Effector memory CD4-positive, alpha-beta T cell (primary cell): ENCODE data around the gene NVL.

Experiments
- DNase-seq, 3 donors: peaks; one replicate each; pipeline ENCODE4 v3.0.0-alpha.2; 2020
- H3K27ac ChIP-seq: 2 replicates; pipeline ENCODE4 v1.7.0; 2013; ENCODE audit warnings: mild to moderate bottlenecking, low read length, moderate library complexity; ENCODE audit not compliant: insufficient read depth, poor library complexity, severe bottlenecking
- H3K27me3 ChIP-seq: replicated peaks from 2 replicates; pipeline ENCODE4 v1.7.0; 2013; ENCODE audit warnings: mild to moderate bottlenecking, low read length; ENCODE audit not compliant: insufficient read depth, control insufficient read depth, poor library complexity, severe bottlenecking
- H3K36me3 ChIP-seq: 2 replicates; pipeline ENCODE4 v1.7.0; 2013; ENCODE audit warnings: mild to moderate bottlenecking, low read length, moderate library complexity; ENCODE audit not compliant: control insufficient read depth, insufficient read depth
- H3K4me1 ChIP-seq: 2 replicates; pipeline ENCODE4 v1.7.0; 2013; ENCODE audit warnings: low read length, mild to moderate bottlenecking; ENCODE audit not compliant: control insufficient read depth, insufficient read depth, poor library complexity, severe bottlenecking
- H3K4me3 ChIP-seq: 2 replicates; pipeline ENCODE4 v1.7.0; 2013; ENCODE audit warnings: low read length, low read depth, mild to moderate bottlenecking; ENCODE audit not compliant: insufficient read depth, poor library complexity, severe bottlenecking
- H3K9me3 ChIP-seq: 2 replicates; pipeline ENCODE4 v1.7.0; 2013; ENCODE audit warnings: mild to moderate bottlenecking, low read length, moderate library complexity; ENCODE audit not compliant: control insufficient read depth

Gene NVL

DNA sequence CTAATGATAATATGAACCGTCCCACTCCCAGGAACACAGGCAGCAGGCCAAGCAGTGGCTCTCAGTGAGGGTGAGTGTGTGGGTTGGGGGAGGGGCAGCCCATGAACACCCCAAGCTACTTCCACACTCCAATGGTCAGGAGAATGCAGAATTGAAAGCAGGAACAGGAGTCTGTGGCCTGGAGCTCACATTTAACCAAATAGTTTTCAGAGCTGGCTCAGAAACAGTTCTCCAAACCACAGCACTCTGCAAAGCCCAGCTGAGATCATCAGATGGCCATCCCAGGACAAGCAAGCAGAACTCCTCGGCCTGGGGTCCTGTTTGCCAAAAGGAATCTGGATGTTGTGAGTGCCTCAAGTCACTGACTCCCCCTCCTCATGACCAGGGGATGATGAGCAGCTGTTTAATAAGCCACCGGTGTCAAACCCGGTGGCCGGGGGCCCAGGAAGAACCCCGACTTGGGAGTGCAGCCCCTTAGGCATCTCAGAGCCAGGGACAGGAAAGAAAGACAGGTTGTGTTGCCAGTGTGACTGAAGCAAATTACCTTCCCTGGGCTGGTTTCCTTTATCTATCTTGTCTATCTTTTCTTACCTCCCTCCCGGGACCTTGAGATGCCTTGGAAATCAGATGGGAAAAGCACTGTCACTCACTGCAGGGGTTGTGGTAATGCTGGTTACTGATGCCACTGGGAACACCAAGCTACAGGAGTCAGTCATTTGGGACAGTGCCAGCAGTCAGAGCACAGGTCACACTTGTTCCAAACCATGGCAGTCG is 126.5 kb downstream of the NVL start:
- no peaks in the 10 kb centered on the region for H3K27me3 ChIP-seq
- no peak overlapping the region for H3K4me3 ChIP-seq
- no peak for DNase-seq
- no peaks in the 10 kb centered on the region for H3K9me3 ChIP-seq
- no peaks in the 10 kb centered on the region for H3K36me3 ChIP-seq
- H3K27ac ChIP-seq: no peak overlapping the region
- no peaks in the 10 kb centered on the region for H3K4me1 ChIP-seq

- Histone ChIP-seq H3K27me3 (no peaks in the 10 kb centered on the region), H3K9me3 (no peaks in the 10 kb centered on the region), H3K4me1 (no peaks in the 10 kb centered on the region), H3K27ac (no peak overlapping the region), H3K36me3 (no peaks in the 10 kb centered on the region), H3K4me3 (no peak overlapping the region)
- DNase-seq: no peak
Measured at GRCh38 chr1:224201853-224202252, 128.1 kb downstream of the NVL start.

DNA sequence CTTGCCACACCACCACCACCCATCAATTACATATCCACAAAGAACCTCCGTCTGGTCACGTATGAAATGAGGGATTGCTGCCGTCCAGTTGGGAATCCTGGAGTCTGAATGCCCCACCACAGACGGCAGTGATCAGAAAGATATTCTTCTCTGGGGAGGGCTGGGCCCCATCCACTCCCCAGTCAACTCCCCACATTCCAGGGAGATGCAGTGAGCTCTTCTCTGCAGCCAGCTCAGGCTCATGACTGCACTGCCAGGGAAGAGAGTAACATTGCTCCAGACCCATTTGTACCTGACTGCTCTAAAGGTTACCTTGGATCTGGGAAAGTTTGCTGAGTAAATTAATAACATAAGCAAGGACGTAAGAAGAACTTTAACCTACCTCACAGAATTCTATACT is 128.6 kb downstream of the NVL start:
- no peak overlapping the region for H3K4me3 ChIP-seq
- no peaks in the 10 kb centered on the region for H3K9me3 ChIP-seq
- no peaks in the 10 kb centered on the region for H3K4me1 ChIP-seq
- H3K27ac ChIP-seq: no peak overlapping the region
- no peaks in the 10 kb centered on the region for H3K27me3 ChIP-seq
- H3K36me3 ChIP-seq: no peaks in the 10 kb centered on the region
- DNase-seq: no peak

- Histone ChIP-seq H3K36me3 (no peaks in the 10 kb centered on the region), H3K27me3 (no peaks in the 10 kb centered on the region), H3K9me3 (no peaks in the 10 kb centered on the region), H3K27ac (no peak overlapping the region), H3K4me3 (no peak overlapping the region), H3K4me1 (no peaks in the 10 kb centered on the region)
- no peak for DNase-seq
Measured at GRCh38 chr1:224199679-224200078, 130.3 kb downstream of the NVL start.

DNA sequence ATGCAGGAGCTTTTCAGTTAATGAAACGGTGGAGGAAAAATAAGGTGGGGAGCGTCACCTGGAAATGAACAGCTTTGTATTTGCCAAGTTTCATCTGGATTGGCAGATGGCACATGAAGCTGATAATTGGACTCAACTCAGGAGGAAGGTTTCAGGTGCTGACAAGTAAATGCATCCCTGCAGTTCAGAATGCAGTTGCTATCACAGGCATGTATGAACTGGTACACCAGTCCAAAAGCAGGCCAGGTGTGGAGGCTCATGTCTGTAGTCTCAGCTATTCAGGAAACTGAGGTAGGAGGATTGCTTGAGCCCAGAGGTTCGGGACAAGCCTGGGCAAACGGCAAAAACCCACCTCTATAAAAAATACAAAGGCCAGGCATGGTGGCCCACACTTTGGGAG is 131.4 kb downstream of the NVL start:
- Histone ChIP-seq H3K27ac (no peak overlapping the region), H3K36me3 (no peaks in the 10 kb centered on the region), H3K9me3 (no peaks in the 10 kb centered on the region), H3K4me3 (no peak overlapping the region), H3K4me1 (no peaks in the 10 kb centered on the region), H3K27me3 (no peaks in the 10 kb centered on the region)
- no peak for DNase-seq

DNA sequence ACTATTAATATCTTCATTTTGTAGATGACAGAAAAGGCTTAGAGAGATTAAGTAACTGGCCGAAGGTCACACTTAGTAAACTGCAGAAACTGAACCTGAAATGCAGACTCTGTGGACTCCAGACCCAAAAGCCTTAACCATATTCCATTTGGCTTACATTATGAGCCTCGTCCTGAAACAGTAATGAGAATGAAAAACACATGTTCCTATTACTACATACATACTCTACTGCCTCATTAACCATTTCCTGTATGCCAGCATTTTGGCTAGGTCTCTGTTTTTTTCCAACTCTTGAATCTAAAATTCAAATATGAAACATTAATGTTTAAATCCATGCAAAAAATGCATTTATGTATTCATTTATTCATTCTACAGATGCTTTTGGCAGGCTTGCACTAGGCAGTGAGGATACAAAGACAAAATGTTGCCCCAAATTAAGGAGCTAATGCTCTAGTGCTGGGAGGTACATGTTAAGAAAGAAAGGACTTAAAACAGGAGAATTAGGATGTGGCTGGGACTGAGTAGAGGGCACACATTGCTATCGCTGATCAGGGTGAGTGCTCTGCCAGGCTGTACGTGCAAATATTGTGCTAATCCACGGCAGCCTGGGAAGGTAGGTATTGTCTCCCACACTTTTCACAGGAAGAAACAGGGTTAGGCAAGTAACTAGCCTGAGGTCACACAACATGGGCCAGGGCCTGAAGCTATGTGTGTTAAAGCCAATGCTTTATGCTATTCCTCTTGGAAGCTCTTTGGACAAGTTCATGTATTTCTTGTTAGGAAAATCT is 133.0 kb downstream of the NVL start:
- Histone ChIP-seq H3K4me3 (no peak overlapping the region), H3K36me3 (peaks cover 7% of the 10 kb centered on the region), H3K4me1 (no peaks in the 10 kb centered on the region), H3K27ac (no peak overlapping the region), H3K9me3 (no peaks in the 10 kb centered on the region), H3K27me3 (no peaks in the 10 kb centered on the region)
- DNase-seq: no peak

DNA sequence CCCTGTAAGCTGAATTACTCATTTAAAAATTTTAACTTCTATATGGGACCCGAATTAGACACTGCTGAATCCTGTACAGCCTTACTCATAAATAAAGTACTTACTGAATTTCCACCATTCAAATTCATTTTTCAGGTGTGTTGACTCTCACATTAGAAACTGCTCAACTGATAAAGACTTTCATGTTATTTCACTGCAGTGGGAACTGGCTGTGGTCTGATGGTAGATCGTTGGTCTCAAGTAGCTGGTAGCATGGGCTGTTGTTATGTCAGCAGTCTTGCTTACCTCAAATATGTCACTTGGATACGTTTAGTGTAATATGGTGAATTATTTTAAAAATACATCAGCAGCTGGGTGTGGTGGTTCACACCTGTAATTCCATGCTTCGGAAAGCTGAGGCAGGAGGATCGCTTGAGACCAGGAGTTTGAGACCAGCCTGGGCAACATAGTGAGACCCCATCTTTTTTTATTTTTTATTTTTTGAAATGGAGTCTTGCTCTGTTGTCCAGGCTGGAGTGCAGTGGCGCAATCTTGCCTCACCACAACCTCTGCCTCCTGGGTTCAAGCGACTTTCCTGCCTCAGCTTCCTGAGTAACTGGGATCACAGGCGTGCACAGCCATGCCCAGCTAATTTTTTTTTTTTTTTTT is 136.5 kb downstream of the NVL start:
- Histone ChIP-seq H3K27ac (no peak overlapping the region), H3K36me3 (peaks cover 14% of the 10 kb centered on the region), H3K4me3 (no peak overlapping the region), H3K4me1 (no peaks in the 10 kb centered on the region), H3K27me3 (no peaks in the 10 kb centered on the region), H3K9me3 (no peaks in the 10 kb centered on the region)
- no peak for DNase-seq

GRCh38 chr1:224192082-224192788 is 137.7 kb downstream of the NVL start:
- peaks cover 14% of the 10 kb centered on the region for H3K36me3 ChIP-seq
- H3K27me3 ChIP-seq: no peaks in the 10 kb centered on the region
- H3K9me3 ChIP-seq: no peaks in the 10 kb centered on the region
- DNase-seq: no peak
- no peak overlapping the region for H3K4me3 ChIP-seq
- H3K27ac ChIP-seq: no peak overlapping the region
- no peaks in the 10 kb centered on the region for H3K4me1 ChIP-seq

DNA sequence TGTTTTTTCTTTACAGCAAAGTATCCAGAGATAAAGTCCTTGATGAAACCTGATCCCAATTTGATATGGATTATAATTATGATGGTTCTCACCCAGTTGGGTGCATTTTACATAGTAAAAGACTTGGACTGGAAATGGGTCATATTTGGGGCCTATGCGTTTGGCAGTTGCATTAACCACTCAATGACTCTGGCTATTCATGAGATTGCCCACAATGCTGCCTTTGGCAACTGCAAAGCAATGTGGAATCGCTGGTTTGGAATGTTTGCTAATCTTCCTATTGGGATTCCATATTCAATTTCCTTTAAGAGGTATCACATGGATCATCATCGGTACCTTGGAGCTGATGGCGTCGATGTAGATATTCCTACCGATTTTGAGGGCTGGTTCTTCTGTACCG is 140.4 kb downstream of the NVL start:
- Histone ChIP-seq H3K27ac (no peak overlapping the region), H3K4me1 (peaks cover 13% of the 10 kb centered on the region), H3K36me3 (peaks cover 14% of the 10 kb centered on the region), H3K4me3 (no peak overlapping the region), H3K27me3 (no peaks in the 10 kb centered on the region), H3K9me3 (no peaks in the 10 kb centered on the region)
- no peak for DNase-seq
